ENCODE results near the gene TBCEL.

The TBCEL gene

GRCh38 chr11:121024989-121025388, 1.1 kb downstream of the TBCEL start:
- DNase-seq (ENCODE audit: low read depth in 1 of 2, low spot score in 1 of 2) = no peak
- Histone ChIP-seq H3K27me3 (ENCODE audit: insufficient read depth, poor library complexity, severe bottlenecking) (no peaks in the 10 kb centered on the region), H3K27ac (replicated peaks) (no peak overlapping the region), H3K4me3 (replicated peaks; ENCODE audit: insufficient read depth, low read length) (no peak overlapping the region)
- TF ChIP-seq GABPA (IDR thresholded peaks at IDR 0.05; ENCODE audit: low read depth) (no peak), SPI1 (IDR thresholded peaks at IDR 0.05; ENCODE audit: borderline replicate concordance, low read depth) (no peak), POLR2AphosphoS5 (IDR thresholded peaks at IDR 0.05; ENCODE audit: low read depth) (no peak)
- TF ChIP-seq, protein P1, sequence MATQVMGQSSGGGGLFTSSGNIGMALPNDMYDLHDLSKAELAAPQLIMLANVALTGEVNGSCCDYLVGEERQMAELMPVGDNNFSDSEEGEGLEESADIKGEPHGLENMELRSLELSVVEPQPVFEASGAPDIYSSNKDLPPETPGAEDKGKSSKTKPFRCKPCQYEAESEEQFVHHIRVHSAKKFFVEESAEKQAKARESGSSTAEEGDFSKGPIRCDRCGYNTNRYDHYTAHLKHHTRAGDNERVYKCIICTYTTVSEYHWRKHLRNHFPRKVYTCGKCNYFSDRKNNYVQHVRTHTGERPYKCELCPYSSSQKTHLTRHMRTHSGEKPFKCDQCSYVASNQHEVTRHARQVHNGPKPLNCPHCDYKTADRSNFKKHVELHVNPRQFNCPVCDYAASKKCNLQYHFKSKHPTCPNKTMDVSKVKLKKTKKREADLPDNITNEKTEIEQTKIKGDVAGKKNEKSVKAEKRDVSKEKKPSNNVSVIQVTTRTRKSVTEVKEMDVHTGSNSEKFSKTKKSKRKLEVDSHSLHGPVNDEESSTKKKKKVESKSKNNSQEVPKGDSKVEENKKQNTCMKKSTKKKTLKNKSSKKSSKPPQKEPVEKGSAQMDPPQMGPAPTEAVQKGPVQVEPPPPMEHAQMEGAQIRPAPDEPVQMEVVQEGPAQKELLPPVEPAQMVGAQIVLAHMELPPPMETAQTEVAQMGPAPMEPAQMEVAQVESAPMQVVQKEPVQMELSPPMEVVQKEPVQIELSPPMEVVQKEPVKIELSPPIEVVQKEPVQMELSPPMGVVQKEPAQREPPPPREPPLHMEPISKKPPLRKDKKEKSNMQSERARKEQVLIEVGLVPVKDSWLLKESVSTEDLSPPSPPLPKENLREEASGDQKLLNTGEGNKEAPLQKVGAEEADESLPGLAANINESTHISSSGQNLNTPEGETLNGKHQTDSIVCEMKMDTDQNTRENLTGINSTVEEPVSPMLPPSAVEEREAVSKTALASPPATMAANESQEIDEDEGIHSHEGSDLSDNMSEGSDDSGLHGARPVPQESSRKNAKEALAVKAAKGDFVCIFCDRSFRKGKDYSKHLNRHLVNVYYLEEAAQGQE (IDR thresholded peaks at IDR 0.05; ENCODE audit: insufficient replicate concordance, low read depth) = no peak
- TF ChIP-seq, protein P2, sequence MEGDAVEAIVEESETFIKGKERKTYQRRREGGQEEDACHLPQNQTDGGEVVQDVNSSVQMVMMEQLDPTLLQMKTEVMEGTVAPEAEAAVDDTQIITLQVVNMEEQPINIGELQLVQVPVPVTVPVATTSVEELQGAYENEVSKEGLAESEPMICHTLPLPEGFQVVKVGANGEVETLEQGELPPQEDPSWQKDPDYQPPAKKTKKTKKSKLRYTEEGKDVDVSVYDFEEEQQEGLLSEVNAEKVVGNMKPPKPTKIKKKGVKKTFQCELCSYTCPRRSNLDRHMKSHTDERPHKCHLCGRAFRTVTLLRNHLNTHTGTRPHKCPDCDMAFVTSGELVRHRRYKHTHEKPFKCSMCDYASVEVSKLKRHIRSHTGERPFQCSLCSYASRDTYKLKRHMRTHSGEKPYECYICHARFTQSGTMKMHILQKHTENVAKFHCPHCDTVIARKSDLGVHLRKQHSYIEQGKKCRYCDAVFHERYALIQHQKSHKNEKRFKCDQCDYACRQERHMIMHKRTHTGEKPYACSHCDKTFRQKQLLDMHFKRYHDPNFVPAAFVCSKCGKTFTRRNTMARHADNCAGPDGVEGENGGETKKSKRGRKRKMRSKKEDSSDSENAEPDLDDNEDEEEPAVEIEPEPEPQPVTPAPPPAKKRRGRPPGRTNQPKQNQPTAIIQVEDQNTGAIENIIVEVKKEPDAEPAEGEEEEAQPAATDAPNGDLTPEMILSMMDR (IDR thresholded peaks at IDR 0.05; ENCODE audit: insufficient read depth, low read length) = no peak

DNA sequence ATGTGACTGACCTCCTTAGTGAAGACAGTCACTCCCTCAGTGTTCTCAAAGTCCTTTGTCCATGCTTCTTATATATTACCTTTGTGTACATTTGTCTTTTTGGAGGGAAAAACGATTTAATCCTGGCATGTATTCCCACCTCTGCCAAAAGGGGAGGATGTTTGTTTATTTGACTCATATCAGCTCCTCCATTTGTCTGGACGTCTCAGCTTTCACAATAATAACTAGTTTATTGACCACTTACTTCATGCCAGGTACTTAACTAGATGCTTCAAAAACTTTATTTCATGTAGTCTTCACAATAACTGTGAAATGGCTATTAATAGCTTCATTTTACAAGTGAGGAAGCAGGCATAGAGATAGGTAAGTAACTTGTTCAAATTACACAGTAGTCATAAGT, 5.3 kb downstream of the TBCEL start:
- Histone ChIP-seq H3K4me3 (replicated peaks; ENCODE audit: insufficient read depth, low read length) (no peak overlapping the region), H3K27ac (replicated peaks) (no peak overlapping the region), H3K27me3 (ENCODE audit: insufficient read depth, poor library complexity, severe bottlenecking) (no peaks in the 10 kb centered on the region)
- TF ChIP-seq POLR2AphosphoS5 (IDR thresholded peaks at IDR 0.05; ENCODE audit: low read depth) (no peak), GABPA (IDR thresholded peaks at IDR 0.05; ENCODE audit: low read depth) (no peak), SPI1 (IDR thresholded peaks at IDR 0.05; ENCODE audit: borderline replicate concordance, low read depth) (no peak)
- TF ChIP-seq, protein P2 (IDR thresholded peaks at IDR 0.05; ENCODE audit: insufficient read depth, low read length) = no peak
- TF ChIP-seq, protein P1 (IDR thresholded peaks at IDR 0.05; ENCODE audit: insufficient replicate concordance, low read depth) = no peak
- no peak for DNase-seq (ENCODE audit: low read depth in 1 of 2, low spot score in 1 of 2)

GRCh38 chr11:121029813-121030445, 6.0 kb downstream of the TBCEL start:
- H3K4me3 ChIP-seq (replicated peaks; ENCODE audit: insufficient read depth, low read length) = no peak overlapping the region
- no peak for DNase-seq (ENCODE audit: low read depth in 1 of 2, low spot score in 1 of 2)
- no peak overlapping the region for H3K27ac ChIP-seq (replicated peaks)
- no peak for TF ChIP-seq GABPA (IDR thresholded peaks at IDR 0.05; ENCODE audit: low read depth)
- TF ChIP-seq SPI1 (IDR thresholded peaks at IDR 0.05; ENCODE audit: borderline replicate concordance, low read depth) = no peak
- no peak for TF ChIP-seq POLR2AphosphoS5 (IDR thresholded peaks at IDR 0.05; ENCODE audit: low read depth)
- TF ChIP-seq, protein P2 (IDR thresholded peaks at IDR 0.05; ENCODE audit: insufficient read depth, low read length) = no peak
- TF ChIP-seq, protein P1 (IDR thresholded peaks at IDR 0.05; ENCODE audit: insufficient replicate concordance, low read depth) = no peak
- H3K27me3 ChIP-seq (ENCODE audit: insufficient read depth, poor library complexity, severe bottlenecking) = no peaks in the 10 kb centered on the region
